GM19240 (cell line): ENCODE measurements around the gene CBLN3.

ENCODE experiments used
- DNase-seq: peaks from one replicate; pipeline ENCODE4 v3.0.0; 2011; ENCODE audit warnings: low spot score; ENCODE audit not compliant: insufficient read length

The CBLN3 gene

DNA sequence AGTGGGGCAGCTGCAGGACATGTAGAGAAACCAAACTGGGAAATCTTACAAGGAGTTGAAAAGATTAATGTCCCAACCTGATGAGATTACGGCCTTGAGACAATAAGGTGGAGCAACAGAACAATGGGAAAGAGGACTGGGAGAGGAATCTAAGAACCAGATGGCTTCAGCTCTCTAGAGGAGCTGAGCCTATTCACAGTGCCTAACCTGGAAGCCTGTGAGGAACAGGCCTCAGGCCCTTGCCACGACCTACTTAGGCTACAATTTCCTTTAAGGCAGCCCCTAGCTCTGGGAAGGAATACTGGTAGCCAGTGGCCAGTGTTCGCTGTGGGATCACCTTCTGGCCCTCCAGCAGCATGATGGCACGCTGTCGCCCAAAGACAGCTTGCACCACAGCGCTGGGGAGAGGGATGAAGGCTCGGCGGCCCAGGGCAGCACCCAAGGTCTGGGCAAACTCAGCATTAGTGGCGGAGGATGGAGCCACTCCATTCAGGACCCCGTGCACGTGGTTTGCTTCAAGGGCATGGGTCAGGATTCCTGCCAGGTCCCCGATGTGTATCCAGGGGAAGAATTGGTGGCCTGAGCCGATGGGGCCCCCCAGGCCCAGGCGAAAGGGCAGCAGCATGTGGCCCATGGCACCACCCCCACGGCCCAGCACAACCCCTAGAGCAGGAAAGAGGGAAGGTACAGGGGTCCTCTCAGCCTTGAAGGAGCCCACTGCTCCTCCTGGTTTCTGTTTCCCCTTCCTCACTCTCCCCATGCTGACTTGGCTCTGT, 10.6 kb upstream of the CBLN3 start:
- no peak for DNase-seq

DNA sequence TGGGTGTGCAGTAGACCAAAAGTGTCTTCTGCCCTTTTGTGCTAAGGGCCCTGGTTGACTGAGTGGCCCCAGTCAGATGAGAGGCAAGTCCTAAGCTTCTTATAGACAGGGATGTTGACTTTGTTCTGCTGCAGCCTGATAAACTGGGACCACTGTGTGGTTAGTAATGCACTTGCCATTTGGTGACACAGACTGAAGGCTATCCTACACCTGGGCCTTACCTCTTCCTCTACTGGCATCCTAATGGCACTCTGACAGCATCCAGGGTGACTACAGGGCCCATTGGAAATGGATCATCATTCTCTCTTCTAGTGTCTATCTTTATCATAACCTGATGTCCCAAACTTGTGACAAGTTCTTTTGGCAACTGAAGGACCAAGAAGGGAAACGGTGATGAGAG, 9.8 kb upstream of the CBLN3 start:
- no peak for DNase-seq

DNA sequence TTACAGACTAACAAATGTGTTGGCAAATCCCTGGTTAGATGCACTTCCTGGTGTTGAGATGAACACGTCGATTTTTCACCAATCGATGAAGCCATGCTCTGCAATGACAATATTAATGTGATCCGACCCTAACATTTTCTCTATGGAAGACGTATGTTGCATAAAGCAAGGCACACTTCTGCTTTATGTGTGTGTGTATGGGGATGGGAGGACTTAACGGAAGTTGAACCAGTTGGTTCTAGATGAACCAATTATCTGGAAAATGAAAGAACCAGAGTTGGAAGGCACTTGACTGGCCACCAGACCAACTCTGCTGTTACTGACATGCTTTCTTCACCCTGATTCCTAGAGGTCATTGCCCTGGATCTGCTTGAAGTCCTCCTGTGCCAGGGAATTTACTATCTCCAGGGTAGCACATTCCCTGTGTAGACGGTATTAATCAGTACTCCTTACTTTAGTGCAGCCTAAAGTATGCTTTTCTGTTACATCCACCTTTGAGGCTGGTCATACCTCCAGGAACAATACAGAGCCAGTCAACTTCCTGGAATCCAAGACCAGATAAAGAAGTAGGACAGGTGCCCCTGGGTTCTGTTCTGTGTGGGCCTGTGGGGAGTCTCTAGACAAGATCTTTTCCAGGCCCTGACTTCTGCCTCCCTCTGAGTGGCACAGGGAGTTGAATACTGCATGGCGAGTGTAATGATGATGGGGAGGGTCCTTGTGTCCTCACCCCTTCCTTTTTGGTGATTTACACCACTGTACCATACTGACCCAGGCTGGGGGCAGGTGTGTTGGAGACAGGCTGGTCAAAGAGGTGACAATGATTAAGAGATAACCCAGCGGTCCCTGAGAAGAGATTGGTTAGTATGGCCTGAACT, 9.0 kb upstream of the CBLN3 start:
- no peak for DNase-seq

DNA sequence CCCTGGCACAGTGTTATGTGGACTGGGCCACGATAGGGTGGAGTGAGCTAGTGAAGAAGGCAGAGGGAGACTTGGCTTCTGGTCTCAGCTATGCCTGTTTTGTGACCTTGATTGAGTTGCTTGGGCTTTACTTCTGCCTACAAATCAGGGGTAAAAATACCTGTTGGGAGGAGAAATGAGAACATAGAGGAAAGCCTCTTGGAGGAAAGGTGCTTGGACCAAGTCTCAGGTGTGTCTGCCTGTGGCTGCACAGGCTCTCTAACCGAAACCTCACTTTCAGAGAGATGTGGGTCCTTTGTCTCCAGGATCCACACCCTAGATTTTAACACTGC, 8.2 kb upstream of the CBLN3 start:
- no peak for DNase-seq

DNA sequence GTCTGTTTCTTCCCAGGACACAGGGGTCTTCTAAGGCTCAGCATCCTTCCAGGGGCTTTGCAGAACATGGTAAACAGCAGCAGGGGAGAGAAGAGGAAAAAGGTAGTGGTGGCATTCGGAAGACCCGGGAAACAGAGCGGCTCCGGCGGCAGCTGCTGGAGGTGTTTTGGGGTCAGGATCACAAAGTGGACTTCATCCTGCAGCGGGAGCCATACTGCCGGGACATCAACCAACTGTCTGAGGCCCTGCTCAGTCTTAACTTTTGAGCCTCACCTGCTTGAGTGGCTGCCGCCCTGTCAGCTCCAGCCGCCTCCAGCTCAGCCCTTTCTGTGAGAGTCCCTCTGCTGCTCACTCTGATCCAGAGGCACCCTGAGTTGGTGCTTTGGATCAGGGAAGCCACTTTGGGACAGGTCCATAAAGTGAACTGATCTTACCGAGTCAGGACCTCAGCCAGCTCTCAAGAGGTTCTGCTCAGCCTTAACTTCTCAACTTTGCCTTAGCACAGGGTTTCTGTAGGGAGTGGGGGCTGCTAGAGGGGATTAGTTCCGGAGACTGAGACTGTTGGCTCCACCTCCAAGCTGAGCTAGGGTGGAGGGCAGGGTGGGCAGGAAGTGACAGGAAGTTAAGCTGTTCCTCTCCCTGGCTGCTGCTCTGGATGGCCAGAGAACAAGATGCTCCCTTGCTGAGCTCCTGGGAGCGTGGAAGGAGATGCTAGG, 7.7 kb upstream of the CBLN3 start:
- DNase-seq: no peak

DNA sequence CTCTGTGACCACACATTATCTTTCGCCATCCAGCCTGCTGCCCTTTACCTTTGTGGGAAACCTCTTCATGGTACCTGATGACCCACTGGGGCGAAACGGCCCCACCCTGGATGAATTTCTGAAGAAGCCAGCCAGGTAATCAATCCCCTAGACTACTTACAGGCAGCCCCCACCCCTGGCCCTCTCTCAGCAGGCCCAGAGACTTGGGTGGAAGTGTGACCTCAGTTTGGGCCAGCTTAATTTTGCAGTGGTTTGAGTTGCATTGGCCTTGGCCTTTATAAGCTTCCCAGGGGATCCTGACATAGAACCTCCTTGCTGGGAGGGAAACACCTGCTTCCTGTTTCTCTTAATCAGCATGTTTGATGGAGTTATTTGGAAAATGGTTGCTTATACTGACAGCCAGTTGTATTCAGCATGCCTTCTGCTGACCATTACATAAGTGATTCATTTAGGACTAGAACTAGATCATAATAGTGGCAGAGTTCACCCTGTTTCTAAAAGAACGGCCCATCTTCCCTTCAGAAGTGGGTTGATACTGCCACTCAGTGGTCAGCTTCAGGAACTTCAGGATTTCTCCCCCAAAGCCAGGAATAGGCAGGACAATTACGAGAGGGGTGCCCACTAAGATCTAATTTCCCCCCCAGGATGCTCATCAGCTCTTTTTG, 7.0 kb upstream of the CBLN3 start:
- no peak for DNase-seq

DNA sequence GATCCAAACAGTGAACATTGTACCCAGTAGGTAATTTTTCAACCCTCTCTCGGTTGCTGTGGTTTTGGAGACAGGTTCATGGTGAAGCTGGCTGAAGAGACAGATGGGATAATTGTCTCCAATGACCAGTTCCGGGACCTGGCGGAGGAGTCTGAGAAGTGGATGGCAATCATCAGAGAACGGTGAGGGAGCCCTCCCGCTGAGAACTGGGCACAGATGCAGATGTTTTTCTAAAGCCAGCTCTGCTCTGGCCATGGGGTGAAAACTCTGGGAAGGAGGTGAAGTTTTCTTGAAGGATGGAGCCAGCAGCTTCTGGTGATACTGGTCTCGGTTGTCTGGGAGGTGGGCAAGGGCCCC, 6.5 kb upstream of the CBLN3 start:
- DNase-seq: no peak

DNA sequence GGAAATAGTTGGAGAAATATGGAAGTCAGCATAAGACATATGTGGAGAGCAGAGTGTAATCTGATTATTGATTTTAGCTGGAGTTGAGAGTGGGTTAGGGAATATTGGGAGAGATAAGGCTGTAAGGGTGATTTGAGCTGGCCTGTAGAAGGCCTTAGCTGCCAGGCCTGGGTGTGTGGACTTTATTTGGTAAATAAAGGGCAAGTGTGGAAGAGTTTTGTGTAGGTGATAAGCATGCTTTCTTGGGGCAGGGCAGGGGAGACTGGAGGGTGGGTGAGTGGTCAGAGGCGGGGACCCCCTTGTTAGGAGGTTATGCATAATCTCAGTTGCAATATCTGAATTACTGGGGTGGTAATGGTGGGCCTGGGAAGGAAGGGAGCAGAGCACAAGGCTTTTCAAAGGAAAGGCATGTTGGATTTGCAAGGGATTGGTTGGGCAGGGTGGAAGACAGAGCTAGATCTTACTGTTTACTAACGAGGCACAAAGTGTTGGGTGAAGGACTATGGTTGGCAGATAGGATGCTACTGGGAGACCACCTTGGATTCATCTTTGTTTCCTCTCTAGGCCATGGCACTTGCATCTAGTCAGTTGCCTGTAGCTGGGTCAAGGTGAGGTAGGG, 5.8 kb upstream of the CBLN3 start:
- no peak for DNase-seq

DNA sequence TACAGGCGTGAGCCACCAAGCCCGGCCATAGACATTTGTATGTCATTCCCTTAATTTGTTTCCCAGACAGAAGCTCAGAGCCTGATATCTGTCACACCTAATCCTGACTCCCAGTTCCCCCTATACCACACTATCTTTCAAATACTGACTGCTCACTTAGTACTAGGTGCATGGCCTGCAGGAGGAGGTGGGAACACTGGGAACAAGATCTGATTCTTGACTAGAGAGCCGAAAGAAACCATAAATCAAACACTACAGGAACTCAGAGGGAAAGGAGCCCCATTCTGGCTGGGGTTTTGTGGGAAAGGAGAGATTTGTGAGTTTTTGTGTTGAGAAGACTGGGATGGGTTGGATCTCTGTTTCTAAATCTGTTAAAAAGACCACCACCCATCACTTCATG, 5.2 kb upstream of the CBLN3 start:
- no peak for DNase-seq

DNA sequence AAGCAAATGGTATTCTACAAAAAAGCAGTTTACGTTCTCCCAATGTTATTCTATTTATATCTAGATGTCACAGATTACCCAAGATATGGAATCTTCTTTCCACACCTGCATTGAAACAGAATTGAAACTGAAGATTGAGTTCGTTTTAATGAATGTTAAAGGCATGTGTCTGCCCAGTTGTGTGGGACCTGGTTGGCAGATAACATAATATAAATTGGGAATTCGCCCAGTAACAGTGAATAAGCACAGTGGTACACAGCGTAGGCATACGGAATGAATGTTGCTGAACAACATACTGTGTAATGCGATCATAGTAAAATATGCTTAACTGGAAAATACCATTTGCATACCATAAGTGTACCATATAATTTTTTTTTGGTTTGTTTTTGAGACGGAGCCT, 4.6 kb upstream of the CBLN3 start:
- no peak for DNase-seq

DNA sequence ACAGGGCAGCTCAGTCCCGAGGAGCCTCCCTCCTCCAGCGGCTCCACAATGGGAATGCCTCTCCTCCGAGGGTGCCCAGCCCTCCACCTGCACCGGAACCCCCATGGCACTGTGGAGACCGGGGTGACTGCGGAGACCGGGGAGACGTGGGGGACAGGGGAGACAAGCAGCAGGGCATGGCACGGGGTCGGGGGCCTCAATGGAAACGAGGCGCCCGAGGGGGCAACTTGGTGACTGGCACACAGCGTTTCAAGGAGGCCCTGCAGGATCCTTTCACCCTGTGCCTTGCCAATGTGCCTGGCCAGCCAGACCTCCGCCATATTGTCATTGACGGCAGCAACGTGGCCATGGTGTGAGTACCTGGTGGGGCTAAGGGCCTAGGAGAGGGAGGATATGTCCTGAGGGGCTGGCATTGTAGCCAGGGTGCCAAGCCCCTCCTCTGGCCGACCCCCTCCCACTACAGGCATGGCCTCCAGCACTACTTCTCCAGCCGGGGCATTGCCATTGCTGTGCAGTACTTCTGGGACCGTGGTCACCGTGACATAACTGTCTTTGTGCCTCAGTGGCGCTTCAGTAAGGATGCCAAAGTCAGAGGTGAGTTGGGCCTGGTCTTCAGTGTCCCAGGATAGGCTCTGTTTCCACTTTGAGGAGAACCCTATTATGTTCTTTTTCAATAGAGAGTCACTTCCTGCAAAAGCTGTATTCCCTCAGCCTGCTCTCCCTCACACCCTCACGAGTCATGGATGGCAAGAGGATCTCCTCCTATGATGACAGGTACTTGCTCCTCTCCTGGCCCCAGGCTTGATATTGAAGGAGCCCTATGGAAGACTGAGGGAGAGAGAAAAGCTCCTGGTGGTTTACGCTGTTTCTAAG, 3.0 kb upstream of the CBLN3 start:
- no peak for DNase-seq

DNA sequence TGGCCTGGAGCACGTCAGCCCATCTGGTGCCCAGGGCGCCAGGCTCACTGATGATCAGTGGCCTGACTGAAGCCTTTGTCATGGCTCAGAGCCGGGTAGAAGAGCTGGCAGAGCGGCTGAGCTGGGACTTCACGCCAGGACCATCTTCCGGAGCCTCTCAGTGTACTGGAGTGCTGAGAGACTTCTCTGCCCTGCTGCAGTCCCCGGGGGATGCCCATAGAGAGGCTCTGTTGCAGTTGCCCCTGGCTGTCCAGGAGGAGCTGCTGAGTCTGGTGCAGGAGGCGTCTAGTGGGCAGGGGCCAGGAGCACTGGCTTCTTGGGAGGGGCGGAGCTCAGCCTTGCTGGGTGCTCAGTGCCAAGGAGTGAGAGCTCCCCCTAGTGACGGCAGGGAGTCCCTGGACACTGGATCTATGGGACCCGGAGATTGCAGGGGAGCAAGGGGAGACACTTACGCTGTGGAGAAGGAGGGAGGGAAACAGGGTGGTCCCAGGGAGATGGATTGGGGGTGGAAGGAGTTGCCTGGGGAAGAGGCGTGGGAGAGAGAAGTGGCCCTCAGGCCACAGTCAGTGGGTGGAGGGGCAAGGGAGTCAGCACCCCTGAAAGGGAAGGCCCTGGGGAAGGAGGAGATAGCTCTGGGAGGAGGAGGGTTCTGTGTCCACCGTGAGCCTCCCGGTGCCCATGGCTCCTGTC, 2.2 kb upstream of the CBLN3 start:
- peak; percentile 85 for DNase-seq

DNA sequence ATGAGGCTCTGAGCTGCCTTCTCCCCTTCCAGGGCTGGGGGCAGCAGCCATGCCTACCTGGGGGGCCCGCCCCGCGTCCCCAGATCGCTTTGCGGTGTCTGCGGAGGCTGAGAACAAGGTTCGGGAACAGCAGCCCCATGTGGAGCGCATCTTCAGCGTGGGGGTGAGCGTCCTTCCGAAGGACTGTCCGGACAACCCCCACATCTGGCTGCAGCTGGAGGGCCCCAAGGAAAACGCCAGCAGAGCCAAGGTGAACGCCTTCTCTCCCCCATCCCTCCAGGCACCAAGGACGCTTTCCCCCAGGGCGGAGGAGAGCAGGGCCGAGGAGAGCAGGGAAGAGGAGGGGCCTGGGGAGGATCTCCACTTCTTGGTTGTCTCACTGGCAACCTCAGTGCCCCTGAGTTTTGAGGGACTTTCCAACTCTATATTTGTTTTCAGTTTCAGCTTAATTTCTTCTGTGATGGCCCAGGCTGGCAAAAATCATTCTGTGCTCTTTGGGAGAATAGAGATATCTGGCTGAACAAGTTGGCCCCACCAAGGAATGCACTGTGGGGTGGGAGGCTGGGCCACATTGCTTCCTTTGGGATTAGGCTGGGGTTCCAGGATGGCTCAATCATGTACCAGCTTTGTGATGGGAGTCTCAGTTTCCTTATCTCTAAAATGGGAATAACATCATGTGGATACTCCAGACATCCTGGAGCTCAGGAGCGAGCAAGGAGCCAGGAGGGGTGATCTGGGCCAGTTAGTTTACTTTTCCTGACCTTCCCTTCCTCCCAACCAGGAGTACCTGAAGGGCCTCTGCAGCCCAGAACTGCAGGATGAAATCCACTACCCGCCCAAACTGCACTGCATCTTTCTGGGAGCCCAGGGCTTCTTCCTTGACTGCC, 1.5 kb upstream of the CBLN3 start:
- DNase-seq: peak; percentile 51

DNA sequence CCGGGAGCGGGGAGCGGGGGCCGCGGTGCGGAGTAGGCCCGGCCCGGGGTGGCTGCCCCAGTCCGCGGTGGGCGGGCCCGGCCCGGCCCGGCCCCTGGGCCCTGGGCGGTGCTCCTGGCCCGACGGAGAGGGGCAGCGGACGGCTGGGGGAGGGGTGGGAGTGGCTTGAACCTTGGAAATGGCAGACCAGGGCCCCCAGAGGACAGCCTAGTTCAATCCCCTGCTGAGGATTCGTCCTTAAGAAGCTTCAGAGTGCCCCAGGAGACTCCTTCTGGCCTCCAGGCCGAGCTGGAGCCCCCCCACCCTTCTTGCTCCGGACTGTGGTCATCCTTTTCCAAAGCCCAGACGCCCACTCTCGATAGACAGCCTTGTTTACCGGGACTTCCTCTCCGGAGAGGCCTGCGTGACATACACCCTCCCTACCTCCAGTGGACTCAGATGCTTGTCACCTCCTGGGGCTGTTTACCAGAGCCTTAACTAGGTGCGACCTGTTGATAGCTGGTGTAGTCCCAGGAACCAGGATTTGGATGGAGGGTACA, 744 bp upstream of the CBLN3 start:
- peak; percentile 55 for DNase-seq

DNA sequence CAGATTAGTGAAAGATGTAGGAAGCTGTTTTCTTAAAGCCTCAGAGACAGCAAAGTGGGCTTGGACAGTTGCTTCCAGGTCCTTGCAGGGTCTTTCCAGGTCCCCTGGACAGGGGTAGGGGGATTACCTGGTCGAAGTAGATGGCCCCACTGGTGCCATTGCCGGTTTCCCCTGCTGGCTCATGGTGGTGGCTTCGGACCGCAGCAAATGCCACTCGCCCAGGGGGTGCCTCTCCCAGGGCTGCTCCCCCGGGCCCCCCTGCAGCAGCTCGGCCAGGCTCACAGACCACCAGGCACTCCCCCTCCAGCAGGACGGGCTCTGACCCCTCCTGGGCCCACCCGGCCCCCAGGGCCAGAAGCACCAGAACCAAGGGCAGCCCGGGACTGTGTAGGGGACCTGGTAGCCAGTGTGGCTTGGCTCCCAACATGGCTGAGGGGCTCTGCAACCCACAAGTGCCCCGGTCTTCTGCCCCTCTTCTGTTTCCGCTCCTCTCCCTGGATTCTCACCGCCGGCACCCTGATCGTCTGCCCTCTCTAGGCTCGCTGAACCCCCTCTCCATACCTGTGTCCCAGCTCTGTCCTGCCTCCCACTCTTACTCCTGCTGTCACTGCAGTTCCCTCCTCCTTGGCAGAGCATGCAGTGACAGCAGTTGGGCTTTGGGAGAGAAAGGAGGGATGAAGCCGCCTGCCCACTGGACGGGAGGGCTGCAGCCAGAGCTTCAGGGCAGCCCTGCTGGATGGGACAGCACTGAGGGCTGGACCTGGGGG, 657 bp downstream of the CBLN3 start:
- no peak for DNase-seq

DNA sequence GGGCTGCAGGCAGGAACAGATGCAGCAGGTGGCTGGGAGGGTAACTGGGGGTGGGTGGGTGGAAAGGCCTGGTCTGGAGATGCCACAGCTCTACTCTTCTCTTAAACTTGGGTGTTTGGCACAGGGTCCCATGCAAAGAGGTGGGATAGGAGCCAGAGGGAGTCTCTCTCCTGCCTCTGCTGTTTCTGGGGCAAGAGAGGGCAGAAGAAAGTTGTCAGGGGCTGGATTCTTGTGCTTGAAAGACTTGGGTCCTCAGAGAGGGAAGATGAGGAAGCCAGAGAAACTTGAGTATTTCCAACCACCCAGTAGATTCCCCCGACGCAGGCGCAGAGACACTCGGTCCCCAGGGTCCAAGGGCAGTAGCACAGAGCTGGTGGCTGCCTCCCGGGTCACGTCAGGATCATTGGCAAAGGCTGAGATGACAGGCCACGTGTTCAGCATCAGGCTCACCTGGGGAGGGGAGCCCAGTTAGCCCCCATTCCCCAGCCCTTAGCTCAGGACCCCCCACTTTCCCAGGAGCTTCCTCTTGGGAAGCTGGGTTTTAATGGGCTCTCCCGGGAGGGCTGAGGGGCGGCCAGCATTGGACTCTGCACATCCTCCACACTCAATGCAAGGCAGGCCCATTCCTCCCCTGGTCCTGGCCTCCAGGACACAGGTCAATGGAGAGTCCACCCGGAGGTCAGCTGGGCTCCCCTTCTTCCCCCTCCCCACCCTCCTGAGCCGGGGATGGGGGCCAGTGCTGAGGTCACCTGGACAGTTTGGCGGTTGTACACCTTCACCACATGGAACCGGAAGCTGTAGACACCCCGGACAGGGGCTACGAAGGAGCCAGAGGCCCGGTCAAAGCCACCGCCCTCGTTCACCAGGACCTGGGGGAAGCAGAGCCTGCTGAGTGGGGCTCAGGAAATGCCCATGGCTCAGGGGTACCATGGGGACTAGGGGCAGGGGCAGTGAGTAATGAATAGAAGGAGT, 1.6 kb downstream of the CBLN3 start:
- DNase-seq: no peak
